HepG2 (cell line): Measurements from ENCODE around the gene CC2D1B. TPM values are rescaled to one million over a fixed set of nuclear protein-coding genes. Genes with fewer than 3 reads are reported as not detected.

Experiments used
- ATAC-seq: fragments of 200-7000 bp; cut with Tn5 transposase; 3 replicates; pipeline ENCODE4 v1.9.1; 2020; ENCODE audit warnings: mild to moderate bottlenecking, moderate library complexity
- BruUV-seq: library from RNA; stranded (reverse); fragments of 400-500 nt; replicated peaks from 2 replicates; lab custom pipeline; 2021; lab: Mats Ljungman, UMichigan
- CTCF ChIA-PET: fragments of 300-600 bp; formaldehyde crosslinking; extraction: SDS; loops from one replicate; lab custom pipeline; 2021; ENCODE audit warnings: low total read pairs, inconsistent platforms, low intra/inter-chr PET ratio; lab: Yijun Ruan, JAX
- POLR2A ChIA-PET: fragments of 350-600 bp; sonication (Branson Sonifier 250); formaldehyde crosslinking; loops from one replicate; lab custom pipeline; 2020; ENCODE audit warnings: antibody characterized with exemption, inconsistent platforms; lab: Yijun Ruan, JAX
- DNase-seq: peaks from one replicate; pipeline ENCODE4 v3.0.0-alpha.2; 2015; ENCODE audit warnings: low spot score
- FAIRE-seq: peaks from 3 replicates; lab custom pipeline; 2011; peaks lifted over from hg19 to GRCh38; lab: Jason Lieb, UNC
- H2AFZ ChIP-seq: one replicate; pipeline ENCODE4 v1.6.1; 2011; ENCODE audit warnings: low read length, inconsistent platforms
- H3K27ac ChIP-seq: fragments of 300-600 bp; 3 replicates; pipeline ENCODE4 v1.8.0; 2011; ENCODE audit warnings: mixed run types, mild to moderate bottlenecking, mixed read lengths, low read length, inconsistent platforms; ENCODE audit not compliant: insufficient read depth; ENCODE audit errors: extremely low read length
- H3K27me3 ChIP-seq, 2 experiments: fragments of 200-600 bp in 1 of 2; 2 replicates in 1 of 2; 3 replicates in 1 of 2; pipeline versions ENCODE4 v1.6.0 to v1.8.0; 2011; ENCODE audit warnings: low read length in 2 of 2, mild to moderate bottlenecking in 2 of 2, moderate library complexity in 2 of 2, inconsistent platforms in 1 of 2; ENCODE audit not compliant: insufficient read depth in 2 of 2, control insufficient read depth in 1 of 2
- H3K36me3 ChIP-seq, 2 experiments: fragments of 200-600 bp in 1 of 2; replicated peaks in 1 of 2; 2 replicates in 1 of 2; 3 replicates in 1 of 2; pipeline versions ENCODE4 v1.5.1 to v1.8.0; 2011; ENCODE audit warnings: low read length in 2 of 2, inconsistent platforms in 1 of 2; ENCODE audit not compliant: insufficient read depth in 2 of 2, control insufficient read depth in 1 of 2
- H3K4me1 ChIP-seq: 2 replicates; pipeline ENCODE4 v1.5.1; 2012; ENCODE audit warnings: low read length, inconsistent platforms; ENCODE audit not compliant: insufficient read depth
- H3K4me2 ChIP-seq: 2 replicates; pipeline ENCODE4 v1.6.0; 2011; ENCODE audit warnings: low read depth, low read length, inconsistent platforms
- H3K4me3 ChIP-seq, 3 experiments: fragments of 200-600 bp in 1 of 3; sonication (generic), shearing (Covaris generic) in 1 of 3; replicated peaks in 1 of 3; 2 replicates each; pipeline ENCODE4 v1.5.1; 2011 to 2016; ENCODE audit warnings: low read length in 3 of 3, inconsistent platforms in 2 of 3, low read depth in 2 of 3, mild to moderate bottlenecking in 2 of 3, control low read depth in 1 of 3, mixed read lengths in 1 of 3; ENCODE audit not compliant: insufficient read depth in 1 of 3
- H3K79me2 ChIP-seq: one replicate; pipeline ENCODE4 v1.6.1; 2011; ENCODE audit warnings: low read length, inconsistent platforms; ENCODE audit not compliant: insufficient read depth
- H3K9ac ChIP-seq: 2 replicates; pipeline ENCODE4 v1.6.0; 2011; ENCODE audit warnings: mild to moderate bottlenecking, low read depth, low read length, inconsistent platforms; ENCODE audit not compliant: insufficient read depth
- H3K9me3 ChIP-seq: 2 replicates; pipeline ENCODE4 v1.5.1; 2012; ENCODE audit warnings: mild to moderate bottlenecking, low read length
- H4K20me1 ChIP-seq: 2 replicates; pipeline ENCODE4 v1.6.0; 2011; ENCODE audit warnings: inconsistent platforms, mild to moderate bottlenecking, low read length, moderate library complexity; ENCODE audit not compliant: insufficient read depth
- AGO1 ChIP-seq: fragments of 200-400 bp; formaldehyde crosslinking; IDR thresholded peaks from 2 replicates; pipeline ENCODE4 v1.6.1; 2017; ENCODE audit warnings: mild to moderate bottlenecking, low read depth, low read length, moderate library complexity; ENCODE audit not compliant: poor library complexity, severe bottlenecking
- ARNTL ChIP-seq: sonication (generic); formaldehyde crosslinking; IDR thresholded peaks from 2 replicates; pipeline ENCODE4 v1.4.0; 2020; ENCODE audit warnings: mild to moderate bottlenecking, missing genetic modification reagents
- CHCHD3 ChIP-seq: sonication (generic); formaldehyde crosslinking; IDR thresholded peaks from 2 replicates; pipeline ENCODE4 v1.8.0; 2022; ENCODE audit warnings: mild to moderate bottlenecking, missing genetic modification reagents, moderate library complexity
- MLXIP ChIP-seq: sonication (generic); formaldehyde crosslinking; IDR thresholded peaks from 2 replicates; pipeline ENCODE4 v1.9.0; 2021; ENCODE audit warnings: missing genetic modification reagents, borderline replicate concordance
- NONO ChIP-seq, 2 experiments: fragments of 450-650 bp in 1 of 2; sonication (generic) in 1 of 2; formaldehyde crosslinking in 1 of 2; IDR thresholded peaks in 1 of 2; conservative IDR thresholded peaks in 1 of 2; 2 replicates each; pipeline versions ENCODE4 v1.6.1 to v1.8.0; 2017 to 2022; ENCODE audit warnings: mild to moderate bottlenecking in 1 of 2, missing genetic modification reagents in 1 of 2, moderate library complexity in 1 of 2
- PHF20 ChIP-seq: sonication (generic); formaldehyde crosslinking; IDR thresholded peaks from 2 replicates; pipeline ENCODE4 v1.5.0; 2020; ENCODE audit warnings: mild to moderate bottlenecking, missing genetic modification reagents
- RERE ChIP-seq: IDR thresholded peaks from 2 replicates; pipeline ENCODE4 v1.6.1; 2016; ENCODE audit warnings: low read depth, missing genetic modification reagents, missing compliant biosample characterization
- RFXAP ChIP-seq: sonication (generic); formaldehyde crosslinking; IDR thresholded peaks from 2 replicates; pipeline ENCODE4 v1.4.0; 2020; ENCODE audit warnings: missing genetic modification reagents, borderline replicate concordance
- ZBTB49 ChIP-seq: sonication (generic); formaldehyde crosslinking; IDR thresholded peaks from 2 replicates; pipeline ENCODE4 v1.4.0; 2020; ENCODE audit warnings: missing genetic modification reagents, borderline replicate concordance
- ZFP36 ChIP-seq: fragments of 150-350 bp; IDR thresholded peaks from 2 replicates; pipeline ENCODE4 v1.6.1; 2018; ENCODE audit warnings: borderline replicate concordance, low read length, low read depth; ENCODE audit not compliant: partially characterized antibody
- WGBS: methylation state at CpG from one replicate; pipeline ENCODE4 v1.1.6; 2017; ENCODE audit warnings: low lambda C conversion rate; 5-methylcytosine and 5-hydroxymethylcytosine counted together
- in situ Hi-C: cut with HindIII; loops from 2 replicates; pipeline ENCODE4 v1.10.0; 2017; ENCODE audit warnings: low pct_unique_long_range_greater_than_20kb; ENCODE audit not compliant: extremely low pct_ligation_motif_present
- intact Hi-C: fragments of 100-400 bp; cut with micrococcal nuclease; formaldehyde crosslinking; loops from one replicate; pipeline ENCODE4 v1.10.0; 2022; ENCODE audit not compliant: unreplicated experiment
- polyA plus RNA-seq, 8 experiments: library from polyadenylated mRNA; depleted of rRNA in 3 of 8; stranded (reverse) in 7 of 8; unstranded in 1 of 8; fragments of >200 nt; fragmentation: Illumina TruSeq in 4 of 8; extraction: Trizol in 4 of 8; gene quantifications; 2 replicates each; pipeline versions ENCODE4 v1.2.1 to v1.2.3, GENCODE V29; 2011 to 2016; ENCODE audit warnings: low read depth in 4 of 8, missing spikeins in 1 of 8, mixed read lengths in 1 of 8; ENCODE audit not compliant: insufficient read depth in 1 of 8
- total RNA-seq, 5 experiments: library from RNA; depleted of rRNA; stranded (reverse); fragments of >200 nt; fragmentation: Illumina TruSeq; extraction: Trizol; gene quantifications; 2 replicates each; pipeline ENCODE4 v1.2.3, GENCODE V29; 2016; ENCODE audit warnings: low read depth in 1 of 5

Gene CC2D1B
- total and polyA plus RNA-seq, 2 of the 13 experiments (the other 11 are each of a cell fraction or from before 2014, with no cell fraction given): 7.2 to 19.2 TPM

GRCh38 chr1:52404116-52404974 is 38.3 kb upstream of the CC2D1B start, which contains the start of the genes ORC1 and PRPF38A:
Gene ORC1 (minus strand): TSS chr1:52404423. CDS start chr1:52402223, 2,200 bp downstream.
Gene PRPF38A (plus strand): TSS chr1:52404602. CDS start chr1:52404750, 148 bp downstream.
- H3K79me2 ChIP-seq: peaks cover 44% of the 10 kb centered on the region
- peak within 1 kb of the TSS; percentile 99 for H3K9ac ChIP-seq
- no peaks in the 10 kb centered on the region for H4K20me1 ChIP-seq
- peak; percentile 95 for DNase-seq
- in situ Hi-C loops (no loop called here), intact Hi-C loops (loop anchor here (1.0 to 10.0 kb wide), 3 partner anchors 38 to 280 kb away; partner anchors contain the start of gene CC2D1B)
- peak; percentile 93 for ATAC-seq
- H3K4me2 ChIP-seq: peak within 1 kb of the TSS; percentile 80
- H3K27me3 ChIP-seq: peaks cover 0 to 4% of the 10 kb centered on the region in 2 experiments; a peak in 1 of 5 replicates
- H3K4me3 ChIP-seq: peak within 1 kb of the TSS; percentile 76 to 96 (median 87)
- no peaks in the 10 kb centered on the region for H3K9me3 ChIP-seq
- WGBS: 1% methylated on average over 38 of the region's 57 CpGs
- BruUV-seq: TSS peak; percentile 84
- H3K27ac ChIP-seq: peak within 1 kb of the TSS; percentile 97
- H2AFZ ChIP-seq: peak within 1 kb of the TSS; percentile 95
- POLR2A ChIA-PET: interaction anchor here (0.7 to 2.3 kb wide), 11 partner anchors 9 to 325 kb away, joined by 3 to 14 read pairs (median 4); partner anchors contain the start of genes CC2D1B and TUT4
- H3K4me1 ChIP-seq: peaks cover 34% of the 10 kb centered on the region
- FAIRE-seq: peak; percentile 96
- CTCF ChIA-PET: no interaction called here
- H3K36me3 ChIP-seq: peaks cover 9 to 46% of the 10 kb centered on the region in 2 experiments
- TF ChIP-seq RERE: no peak
- TF ChIP-seq ZBTB49 (CRISPR knock-in tag): peak; percentile 7; the same call in 1 of the 2 replicates
- peak; percentile 87; the same call in 1 of the 2 replicates for TF ChIP-seq CHCHD3
- no peak; the same call in 1 of the 2 replicates for TF ChIP-seq ARNTL (CRISPR knock-in tag)
- 0 out of 2 replicates have a peak, but pooled peaks have one; percentile 47 for TF ChIP-seq RFXAP
- TF ChIP-seq PHF20 (CRISPR knock-in tag): peak; percentile 87
- TF ChIP-seq NONO (IDR thresholded peaks at IDR 0.05): no peak
- peak; percentile 65 for TF ChIP-seq NONO (CRISPR knock-in tag; conservative IDR thresholded peaks at IDR 0.05)
- TF ChIP-seq ZFP36: no peak
- no peak for TF ChIP-seq AGO1
- TF ChIP-seq MLXIP (CRISPR knock-in tag): no peak
